Measurements from ENCODE around the gene TOM1. TPM values are rescaled to one million over a fixed set of nuclear protein-coding genes. Genes with fewer than 3 reads are reported as not detected.
A peak's percentile ranks its signal among the peaks of the same experiment; 100 is the strongest.

The TOM1 gene
- total and polyA plus RNA-seq, 2 of the 13 experiments (the other 11 are each of a cell fraction or from before 2014, with no cell fraction given) = 30.8 to 87.3 TPM

DNA sequence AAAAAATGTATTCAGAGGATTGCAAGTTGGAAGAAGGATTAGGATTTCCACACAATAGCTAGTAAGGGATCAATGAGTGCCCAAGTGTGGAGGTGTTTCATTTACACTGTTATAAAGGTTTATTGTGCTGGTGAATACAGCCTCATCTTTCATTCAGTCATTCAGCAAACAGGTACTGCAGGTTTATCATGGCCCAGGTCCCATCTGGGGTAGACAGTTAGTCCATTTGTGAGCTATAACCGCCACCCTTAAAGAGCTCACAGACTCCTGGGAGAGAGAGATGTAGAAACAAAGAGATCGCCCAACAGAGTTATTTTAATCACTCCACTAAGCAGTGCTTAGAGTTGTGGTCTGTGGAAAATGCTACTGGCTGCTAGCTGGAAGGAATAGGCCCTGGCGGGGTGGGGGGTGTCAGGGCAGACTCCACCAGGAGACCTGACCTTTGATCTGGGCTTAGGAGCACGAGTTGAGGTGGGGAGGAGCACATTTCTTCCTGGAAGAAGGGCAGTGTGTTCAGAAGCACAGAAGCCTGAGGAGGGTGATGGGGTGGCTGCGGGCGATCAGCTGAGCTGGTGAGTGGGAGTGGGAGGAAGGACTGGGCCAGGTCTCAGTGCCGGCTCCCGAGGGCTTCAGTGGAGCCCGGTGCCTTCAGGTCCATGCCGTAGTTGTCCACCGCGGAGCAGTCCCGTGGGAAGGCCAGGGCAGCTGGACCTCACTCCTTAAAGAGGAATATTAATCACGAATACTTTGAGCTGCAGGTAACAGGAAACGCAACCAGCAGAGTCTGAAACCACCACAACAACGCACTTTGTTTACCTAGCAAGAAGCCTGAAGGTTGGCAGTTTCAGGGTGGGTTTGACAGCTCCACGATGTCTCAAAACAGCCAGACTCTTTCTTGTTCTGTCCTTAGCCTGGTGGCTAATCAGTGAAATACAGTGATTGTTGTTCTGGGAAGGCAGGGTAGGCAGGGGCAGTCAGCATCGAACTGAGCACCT lies 11.2 kb downstream of the TOM1 start (continued):
- TF ChIP-seq, protein P1, sequence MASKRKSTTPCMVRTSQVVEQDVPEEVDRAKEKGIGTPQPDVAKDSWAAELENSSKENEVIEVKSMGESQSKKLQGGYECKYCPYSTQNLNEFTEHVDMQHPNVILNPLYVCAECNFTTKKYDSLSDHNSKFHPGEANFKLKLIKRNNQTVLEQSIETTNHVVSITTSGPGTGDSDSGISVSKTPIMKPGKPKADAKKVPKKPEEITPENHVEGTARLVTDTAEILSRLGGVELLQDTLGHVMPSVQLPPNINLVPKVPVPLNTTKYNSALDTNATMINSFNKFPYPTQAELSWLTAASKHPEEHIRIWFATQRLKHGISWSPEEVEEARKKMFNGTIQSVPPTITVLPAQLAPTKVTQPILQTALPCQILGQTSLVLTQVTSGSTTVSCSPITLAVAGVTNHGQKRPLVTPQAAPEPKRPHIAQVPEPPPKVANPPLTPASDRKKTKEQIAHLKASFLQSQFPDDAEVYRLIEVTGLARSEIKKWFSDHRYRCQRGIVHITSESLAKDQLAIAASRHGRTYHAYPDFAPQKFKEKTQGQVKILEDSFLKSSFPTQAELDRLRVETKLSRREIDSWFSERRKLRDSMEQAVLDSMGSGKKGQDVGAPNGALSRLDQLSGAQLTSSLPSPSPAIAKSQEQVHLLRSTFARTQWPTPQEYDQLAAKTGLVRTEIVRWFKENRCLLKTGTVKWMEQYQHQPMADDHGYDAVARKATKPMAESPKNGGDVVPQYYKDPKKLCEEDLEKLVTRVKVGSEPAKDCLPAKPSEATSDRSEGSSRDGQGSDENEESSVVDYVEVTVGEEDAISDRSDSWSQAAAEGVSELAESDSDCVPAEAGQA (IDR thresholded peaks at IDR 0.05; ENCODE audit: low read depth) = no peak
- TF ChIP-seq, protein P1 (CRISPR knock-in tag; IDR thresholded peaks at IDR 0.05; ENCODE audit: borderline replicate concordance) = no peak
- TF ChIP-seq ZKSCAN5 (CRISPR knock-in tag; IDR thresholded peaks at IDR 0.05) (no peak), TBX2 (CRISPR knock-in tag; IDR thresholded peaks at IDR 0.05; ENCODE audit: borderline replicate concordance) (0 out of 2 replicates have a peak, but pooled peaks have one; percentile 24), ZSCAN20 (CRISPR knock-in tag; IDR thresholded peaks at IDR 0.05; ENCODE audit: borderline replicate concordance) (no peak), ZNF232 (CRISPR knock-in tag; IDR thresholded peaks at IDR 0.05; ENCODE audit: borderline replicate concordance) (no peak), SIN3B (IDR thresholded peaks at IDR 0.05; ENCODE audit: low read length) (no peak), HOXA9 (CRISPR knock-in tag; IDR thresholded peaks at IDR 0.05; ENCODE audit: borderline replicate concordance) (no peak), ZNF746 (CRISPR knock-in tag; IDR thresholded peaks at IDR 0.05) (no peak), NR2F6 (IDR thresholded peaks at IDR 0.05) (peak; percentile 47; the same call in 1 of the 2 replicates), NR2F6 (CRISPR knock-in tag; IDR thresholded peaks at IDR 0.05) (peak; percentile 68), MEIS2 (CRISPR knock-in tag; IDR thresholded peaks at IDR 0.05) (no peak)
- TF ChIP-seq, protein P2, sequence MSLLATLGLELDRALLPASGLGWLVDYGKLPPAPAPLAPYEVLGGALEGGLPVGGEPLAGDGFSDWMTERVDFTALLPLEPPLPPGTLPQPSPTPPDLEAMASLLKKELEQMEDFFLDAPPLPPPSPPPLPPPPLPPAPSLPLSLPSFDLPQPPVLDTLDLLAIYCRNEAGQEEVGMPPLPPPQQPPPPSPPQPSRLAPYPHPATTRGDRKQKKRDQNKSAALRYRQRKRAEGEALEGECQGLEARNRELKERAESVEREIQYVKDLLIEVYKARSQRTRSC (CRISPR knock-in tag; IDR thresholded peaks at IDR 0.05; ENCODE audit: low read depth) = no peak
- TF ChIP-seq, protein P3, sequence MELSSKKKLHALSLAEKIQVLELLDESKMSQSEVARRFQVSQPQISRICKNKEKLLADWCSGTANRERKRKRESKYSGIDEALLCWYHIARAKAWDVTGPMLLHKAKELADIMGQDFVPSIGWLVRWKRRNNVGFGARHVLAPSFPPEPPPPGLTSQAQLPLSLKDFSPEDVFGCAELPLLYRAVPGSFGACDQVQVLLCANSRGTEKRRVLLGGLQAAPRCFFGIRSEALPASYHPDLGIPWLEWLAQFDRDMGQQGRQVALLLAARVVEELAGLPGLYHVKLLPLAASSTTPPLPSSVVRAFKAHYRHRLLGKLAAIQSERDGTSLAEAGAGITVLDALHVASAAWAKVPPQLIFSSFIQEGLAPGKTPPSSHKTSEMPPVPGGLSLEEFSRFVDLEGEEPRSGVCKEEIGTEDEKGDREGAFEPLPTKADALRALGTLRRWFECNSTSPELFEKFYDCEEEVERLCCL (CRISPR knock-in tag; IDR thresholded peaks at IDR 0.05; ENCODE audit: borderline replicate concordance) = no peak
- TF ChIP-seq, protein P4, sequence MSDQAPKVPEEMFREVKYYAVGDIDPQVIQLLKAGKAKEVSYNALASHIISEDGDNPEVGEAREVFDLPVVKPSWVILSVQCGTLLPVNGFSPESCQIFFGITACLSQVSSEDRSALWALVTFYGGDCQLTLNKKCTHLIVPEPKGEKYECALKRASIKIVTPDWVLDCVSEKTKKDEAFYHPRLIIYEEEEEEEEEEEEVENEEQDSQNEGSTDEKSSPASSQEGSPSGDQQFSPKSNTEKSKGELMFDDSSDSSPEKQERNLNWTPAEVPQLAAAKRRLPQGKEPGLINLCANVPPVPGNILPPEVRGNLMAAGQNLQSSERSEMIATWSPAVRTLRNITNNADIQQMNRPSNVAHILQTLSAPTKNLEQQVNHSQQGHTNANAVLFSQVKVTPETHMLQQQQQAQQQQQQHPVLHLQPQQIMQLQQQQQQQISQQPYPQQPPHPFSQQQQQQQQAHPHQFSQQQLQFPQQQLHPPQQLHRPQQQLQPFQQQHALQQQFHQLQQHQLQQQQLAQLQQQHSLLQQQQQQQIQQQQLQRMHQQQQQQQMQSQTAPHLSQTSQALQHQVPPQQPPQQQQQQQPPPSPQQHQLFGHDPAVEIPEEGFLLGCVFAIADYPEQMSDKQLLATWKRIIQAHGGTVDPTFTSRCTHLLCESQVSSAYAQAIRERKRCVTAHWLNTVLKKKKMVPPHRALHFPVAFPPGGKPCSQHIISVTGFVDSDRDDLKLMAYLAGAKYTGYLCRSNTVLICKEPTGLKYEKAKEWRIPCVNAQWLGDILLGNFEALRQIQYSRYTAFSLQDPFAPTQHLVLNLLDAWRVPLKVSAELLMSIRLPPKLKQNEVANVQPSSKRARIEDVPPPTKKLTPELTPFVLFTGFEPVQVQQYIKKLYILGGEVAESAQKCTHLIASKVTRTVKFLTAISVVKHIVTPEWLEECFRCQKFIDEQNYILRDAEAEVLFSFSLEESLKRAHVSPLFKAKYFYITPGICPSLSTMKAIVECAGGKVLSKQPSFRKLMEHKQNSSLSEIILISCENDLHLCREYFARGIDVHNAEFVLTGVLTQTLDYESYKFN (CRISPR knock-in tag; conservative IDR thresholded peaks at IDR 0.05) = peak; percentile 72
